ENCODE data around the gene FLNB. TPM values are rescaled to one million over a fixed set of nuclear protein-coding genes. Genes with fewer than 3 reads are reported as not detected.

FLNB gene
- total RNA-seq, 1 donor, result 274 TPM

DNA sequence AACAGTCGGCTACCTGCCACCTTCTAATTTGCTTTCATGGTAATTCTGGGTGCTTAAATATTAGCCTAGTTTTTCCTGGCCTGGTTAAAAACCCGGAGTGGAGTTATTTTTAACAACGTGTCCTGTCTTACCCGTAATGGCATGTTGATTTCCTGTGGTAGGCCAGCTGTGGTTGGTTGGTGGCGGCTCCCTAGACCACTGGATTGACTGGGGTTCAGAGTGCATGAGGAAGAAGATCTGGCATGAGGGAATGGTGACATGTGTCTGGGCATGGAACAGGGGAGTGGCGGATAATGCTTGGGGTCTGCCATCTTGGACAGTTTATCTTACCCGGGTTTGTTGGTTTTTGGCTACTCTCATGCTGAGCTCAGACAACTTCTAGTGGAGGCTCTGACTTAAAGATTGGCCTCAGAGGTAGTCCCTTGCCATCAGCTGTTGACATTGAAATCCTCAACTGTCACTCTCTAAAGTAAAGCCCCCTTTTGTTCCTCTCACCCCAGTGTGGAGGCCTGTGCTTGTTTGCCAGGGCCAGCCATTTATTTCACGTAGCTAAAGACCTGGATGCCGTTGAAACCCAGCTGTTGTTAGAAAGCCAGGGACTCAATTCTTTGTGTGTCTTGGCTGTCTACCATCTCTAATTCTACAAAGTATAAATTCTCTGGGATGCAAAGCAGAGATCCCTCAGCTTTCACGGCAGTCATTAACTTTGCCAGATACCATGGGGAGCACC lies 121.0 kb downstream of the FLNB start:
- Histone ChIP-seq H3K4me3 (ENCODE audit: insufficient read depth, low read length) (no peak overlapping the region), H3K27me3 (ENCODE audit: insufficient read depth, low read length) (no peaks in the 10 kb centered on the region), H3K79me2 (ENCODE audit: insufficient read depth, low read length) (peaks cover 9% of the 10 kb centered on the region), H2AFZ (ENCODE audit: low read length) (no peak overlapping the region), H4K20me1 (ENCODE audit: insufficient read depth, low read length) (peaks cover 19% of the 10 kb centered on the region), H3K36me3 (ENCODE audit: insufficient read depth, low read length) (peaks cover 88% of the 10 kb centered on the region), H3K9me3 (ENCODE audit: low read depth, low read length) (no peaks in the 10 kb centered on the region), H3K27ac (ENCODE audit: low read depth, low read length) (no peak overlapping the region), H3K4me2 (ENCODE audit: insufficient read depth, low read length) (no peak overlapping the region), H3K4me1 (ENCODE audit: insufficient read depth, low read length) (no peaks in the 10 kb centered on the region)
- DNase-seq (ENCODE audit: insufficient read length, low spot score, missing footprints), result no peak
- TF ChIP-seq CTCF (IDR thresholded peaks at IDR 0.05; ENCODE audit: extremely low read depth, low read depth, low read length), result no peak

DNA sequence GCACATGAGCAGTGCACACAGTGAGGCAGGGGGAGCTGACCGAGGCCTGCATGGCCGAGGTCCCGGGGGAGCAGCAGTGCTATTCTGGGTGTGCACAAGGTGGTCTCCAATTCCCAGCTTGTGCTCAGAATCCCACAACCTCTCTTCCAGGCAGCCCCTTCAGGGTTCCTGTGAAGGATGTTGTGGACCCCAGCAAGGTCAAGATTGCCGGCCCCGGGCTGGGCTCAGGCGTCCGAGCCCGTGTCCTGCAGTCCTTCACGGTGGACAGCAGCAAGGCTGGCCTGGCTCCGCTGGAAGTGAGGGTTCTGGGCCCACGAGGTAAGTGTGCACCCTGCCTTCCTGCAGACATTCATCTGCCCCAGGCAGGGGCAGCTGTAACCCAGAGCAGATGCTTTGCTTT lies 122.4 kb downstream of the FLNB start:
- peaks cover 12% of the 10 kb centered on the region for H4K20me1 ChIP-seq (ENCODE audit: insufficient read depth, low read length)
- H3K36me3 ChIP-seq (ENCODE audit: insufficient read depth, low read length), result peaks cover 88% of the 10 kb centered on the region
- no peaks in the 10 kb centered on the region for H3K4me1 ChIP-seq (ENCODE audit: insufficient read depth, low read length)
- H2AFZ ChIP-seq (ENCODE audit: low read length), result no peak overlapping the region
- no peak overlapping the region for H3K4me3 ChIP-seq (ENCODE audit: insufficient read depth, low read length)
- no peaks in the 10 kb centered on the region for H3K27me3 ChIP-seq (ENCODE audit: insufficient read depth, low read length)
- no peak overlapping the region for H3K27ac ChIP-seq (ENCODE audit: low read depth, low read length)
- H3K79me2 ChIP-seq (ENCODE audit: insufficient read depth, low read length), result peaks cover 9% of the 10 kb centered on the region
- TF ChIP-seq CTCF (IDR thresholded peaks at IDR 0.05; ENCODE audit: extremely low read depth, low read depth, low read length), result no peak
- no peak overlapping the region for H3K4me2 ChIP-seq (ENCODE audit: insufficient read depth, low read length)
- no peak for DNase-seq (ENCODE audit: insufficient read length, low spot score, missing footprints)
- H3K9me3 ChIP-seq (ENCODE audit: low read depth, low read length), result no peaks in the 10 kb centered on the region

- H3K36me3 ChIP-seq (ENCODE audit: insufficient read depth, low read length), result peaks cover 87% of the 10 kb centered on the region
Observed at GRCh38 chr3:58131101-58131825, 123.0 kb downstream of the FLNB start.

More at GRCh38 chr3:58131101-58131825, 123.0 kb downstream of the FLNB start:
- DNase-seq (ENCODE audit: insufficient read length, low spot score, missing footprints), result no peak
- no peak for TF ChIP-seq CTCF (IDR thresholded peaks at IDR 0.05; ENCODE audit: extremely low read depth, low read depth, low read length)
- peaks cover 9% of the 10 kb centered on the region for H3K79me2 ChIP-seq (ENCODE audit: insufficient read depth, low read length)
- H3K4me2 ChIP-seq (ENCODE audit: insufficient read depth, low read length), result no peak overlapping the region
- H3K9me3 ChIP-seq (ENCODE audit: low read depth, low read length), result no peaks in the 10 kb centered on the region
- H3K4me3 ChIP-seq (ENCODE audit: insufficient read depth, low read length), result no peak overlapping the region
- H3K27me3 ChIP-seq (ENCODE audit: insufficient read depth, low read length), result no peaks in the 10 kb centered on the region
- no peak overlapping the region for H2AFZ ChIP-seq (ENCODE audit: low read length)
- peaks cover 12% of the 10 kb centered on the region for H4K20me1 ChIP-seq (ENCODE audit: insufficient read depth, low read length)
- no peak overlapping the region for H3K27ac ChIP-seq (ENCODE audit: low read depth, low read length)
- no peaks in the 10 kb centered on the region for H3K4me1 ChIP-seq (ENCODE audit: insufficient read depth, low read length)
